ENCODE measurements around the gene IGF2BP3. TPM values are rescaled to one million over a fixed set of nuclear protein-coding genes. Genes with fewer than 3 reads are reported as not detected.

Gene IGF2BP3
- total RNA-seq, 1 donor from 2014 or later = not detected

GRCh38 chr7:23346316-23346715 is 124.0 kb downstream of the IGF2BP3 start:
- Histone ChIP-seq H3K4me3 (no peak overlapping the region), H3K4me1 (no peaks in the 10 kb centered on the region), H3K27me3 (no peaks in the 10 kb centered on the region), H3K27ac (no peak overlapping the region), H3K9me3 (no peaks in the 10 kb centered on the region), H3K36me3 (no peaks in the 10 kb centered on the region)
- intact Hi-C loops (cut with DNase I) = no loop called here
- TF ChIP-seq CTCF (IDR thresholded peaks at IDR 0.05) = no peak
- no peak for DNase-seq (ENCODE audit: low spot score in 2 of 2)

GRCh38 chr7:23345601-23346000 is 124.7 kb downstream of the IGF2BP3 start:
- no peak overlapping the region for H3K27ac ChIP-seq
- no peaks in the 10 kb centered on the region for H3K4me1 ChIP-seq
- no peak for TF ChIP-seq CTCF (IDR thresholded peaks at IDR 0.05)
- H3K36me3 ChIP-seq = no peaks in the 10 kb centered on the region
- intact Hi-C loops (cut with DNase I) = no loop called here
- H3K4me3 ChIP-seq = no peak overlapping the region
- H3K27me3 ChIP-seq = no peaks in the 10 kb centered on the region
- H3K9me3 ChIP-seq = no peaks in the 10 kb centered on the region
- DNase-seq (ENCODE audit: low spot score in 2 of 2) = no peak

- H3K4me1 ChIP-seq = no peaks in the 10 kb centered on the region
- no peaks in the 10 kb centered on the region for H3K9me3 ChIP-seq
- intact Hi-C loops (cut with DNase I) = no loop called here
- H3K4me3 ChIP-seq = no peak overlapping the region
- no peak for TF ChIP-seq CTCF (IDR thresholded peaks at IDR 0.05)
- DNase-seq (ENCODE audit: low spot score in 2 of 2) = no peak
- no peaks in the 10 kb centered on the region for H3K36me3 ChIP-seq
- no peak overlapping the region for H3K27ac ChIP-seq
- H3K27me3 ChIP-seq = no peaks in the 10 kb centered on the region
These were observed 126.3 kb downstream of the IGF2BP3 start for GRCh38 chr7:23343806-23344475.

GRCh38 chr7:23343102-23343501 is 127.2 kb downstream of the IGF2BP3 start:
- Histone ChIP-seq H3K27me3 (no peaks in the 10 kb centered on the region), H3K27ac (no peak overlapping the region), H3K4me1 (no peaks in the 10 kb centered on the region), H3K9me3 (no peaks in the 10 kb centered on the region), H3K36me3 (no peaks in the 10 kb centered on the region), H3K4me3 (no peak overlapping the region)
- DNase-seq (ENCODE audit: low spot score in 2 of 2) = no peak
- no peak for TF ChIP-seq CTCF (IDR thresholded peaks at IDR 0.05)
- intact Hi-C loops (cut with DNase I) = no loop called here

GRCh38 chr7:23341846-23342598 is 128.3 kb downstream of the IGF2BP3 start:
- DNase-seq (ENCODE audit: low spot score in 2 of 2) = no peak
- Histone ChIP-seq H3K27me3 (no peaks in the 10 kb centered on the region), H3K4me1 (no peaks in the 10 kb centered on the region), H3K36me3 (no peaks in the 10 kb centered on the region), H3K27ac (no peak overlapping the region), H3K9me3 (no peaks in the 10 kb centered on the region), H3K4me3 (no peak overlapping the region)
- intact Hi-C loops (cut with DNase I) = no loop called here
- TF ChIP-seq CTCF (IDR thresholded peaks at IDR 0.05) = no peak

All from ascending aorta (tissue), 2 donors.